Fibroblast of lung (primary cell): ENCODE measurements around the gene CCKAR. TPM values are rescaled to one million over a fixed set of nuclear protein-coding genes. Genes with fewer than 3 reads are reported as not detected.

Experiments
- DNase-seq, 2 donors: peaks; one replicate each; pipeline versions ENCODE4 v3.0.0 to v3.0.0-alpha.2; 2010; ENCODE audit warnings: low read depth in 2 of 2
- H2AFZ ChIP-seq: 2 replicates; pipeline ENCODE4 v1.5.1; 2012; ENCODE audit warnings: low read length, control low read depth, inconsistent platforms
- H3K27ac ChIP-seq: 2 replicates; pipeline ENCODE4 v1.5.1; 2011; ENCODE audit warnings: low read length, control low read depth; ENCODE audit not compliant: insufficient read depth
- H3K27me3 ChIP-seq: 2 replicates; pipeline ENCODE4 v1.5.1; 2011; ENCODE audit warnings: mild to moderate bottlenecking, low read length; ENCODE audit not compliant: control insufficient read depth, insufficient read depth
- H3K36me3 ChIP-seq: 2 replicates; pipeline ENCODE4 v1.5.1; 2011; ENCODE audit warnings: low read length; ENCODE audit not compliant: control insufficient read depth, insufficient read depth
- H3K4me1 ChIP-seq: 2 replicates; pipeline ENCODE4 v1.5.1; 2011; ENCODE audit warnings: low read length; ENCODE audit not compliant: control insufficient read depth, insufficient read depth; ENCODE audit errors: extremely low read depth
- H3K4me2 ChIP-seq: 2 replicates; pipeline ENCODE4 v1.5.1; 2011; ENCODE audit warnings: low read length, control low read depth; ENCODE audit not compliant: insufficient read depth; ENCODE audit errors: extremely low read depth
- H3K4me3 ChIP-seq, 4 experiments: fragments of 200-600 bp in 1 of 4; sonication (generic) in 1 of 4; replicated peaks in 1 of 4; 2 replicates each; pipeline ENCODE4 v1.5.1; 2011 to 2016; ENCODE audit warnings: low read length in 4 of 4, low read depth in 3 of 4, mild to moderate bottlenecking in 3 of 4, control low read depth in 2 of 4, inconsistent platforms in 1 of 4, mixed read lengths in 1 of 4; ENCODE audit not compliant: insufficient read depth in 1 of 4; ENCODE audit errors: control extremely low read depth in 1 of 4
- H3K79me2 ChIP-seq: 2 replicates; pipeline ENCODE4 v1.5.1; 2012; ENCODE audit warnings: mild to moderate bottlenecking, low read length, inconsistent platforms; ENCODE audit not compliant: control insufficient read depth, insufficient read depth
- H3K9ac ChIP-seq: 2 replicates; pipeline ENCODE4 v1.5.1; 2011; ENCODE audit warnings: mild to moderate bottlenecking, low read length, control low read depth; ENCODE audit not compliant: insufficient read depth
- H3K9me3 ChIP-seq: 2 replicates; pipeline ENCODE4 v1.5.1; 2012; ENCODE audit warnings: low read depth, low read length; ENCODE audit not compliant: control insufficient read depth, insufficient read depth
- H4K20me1 ChIP-seq: 2 replicates; pipeline ENCODE4 v1.5.1; 2011; ENCODE audit warnings: low read length; ENCODE audit not compliant: control insufficient read depth, insufficient read depth; ENCODE audit errors: extremely low read depth
- CTCF ChIP-seq, 2 donors: IDR thresholded peaks in 1 of 2; conservative IDR thresholded peaks in 1 of 2; 1 replicate in 1 of 2; 2 replicates in 1 of 2; pipeline ENCODE4 v1.5.1; 2011 to 2012; ENCODE audit warnings: low read length in 2 of 2, control low read depth in 1 of 2, inconsistent platforms in 1 of 2, low read depth in 1 of 2, mild to moderate bottlenecking in 1 of 2
- EZH2 ChIP-seq: IDR thresholded peaks from 2 replicates; pipeline ENCODE4 v1.5.1; 2012; ENCODE audit warnings: low read length, control low read depth, mild to moderate bottlenecking; ENCODE audit errors: missing control alignments
- polyA plus RNA-seq, 2 donors: library from polyadenylated mRNA; depleted of rRNA in 1 of 2; stranded (reverse) in 1 of 2; unstranded in 1 of 2; fragments of >200 nt; gene quantifications; 2 replicates each; pipeline ENCODE4 v1.2.1, GENCODE V29; 2011 to 2012; ENCODE audit warnings: missing spikeins in 1 of 2
- total RNA-seq: library from RNA; depleted of rRNA; stranded (reverse); fragments of >200 nt; gene quantifications from 2 replicates; pipeline ENCODE4 v1.2.1, GENCODE V29; 2014

CCKAR gene
- total and polyA plus RNA-seq, 2 donors (not counting 1 experiment from before 2014, with no cell fraction given), result 0.59 to 0.83 TPM

- Histone ChIP-seq H3K4me1 (no peaks in the 10 kb centered on the region), H3K9me3 (no peaks in the 10 kb centered on the region), H4K20me1 (no peaks in the 10 kb centered on the region), H3K36me3 (no peaks in the 10 kb centered on the region), H3K4me3 (no peak overlapping the region), H3K27ac (no peak overlapping the region), H3K4me2 (no peak overlapping the region), H2AFZ (no peak overlapping the region), H3K27me3 (no peaks in the 10 kb centered on the region), H3K79me2 (no peaks in the 10 kb centered on the region), H3K9ac (no peak overlapping the region)
- TF ChIP-seq CTCF (conservative IDR thresholded peaks at IDR 0.05 in 1 of 2, IDR thresholded peaks at IDR 0.05 in 1 of 2; ENCODE audit: low read depth in 1 of 2, low read length in 2 of 2), result no peak
- no peak for TF ChIP-seq EZH2
- no peak for DNase-seq
These were observed 13.7 kb downstream of the CCKAR start for GRCh38 chr4:26476545-26476944.

GRCh38 chr4:26475716-26476115 lies 14.6 kb downstream of the CCKAR start:
- TF ChIP-seq EZH2 (no peak), CTCF (conservative IDR thresholded peaks at IDR 0.05 in 1 of 2, IDR thresholded peaks at IDR 0.05 in 1 of 2; ENCODE audit: low read depth in 1 of 2, low read length in 2 of 2) (no peak)

GRCh38 chr4:26474551-26474950 lies 15.7 kb downstream of the CCKAR start:
- H3K79me2 ChIP-seq, result no peaks in the 10 kb centered on the region
- H4K20me1 ChIP-seq, result no peaks in the 10 kb centered on the region
- H2AFZ ChIP-seq, result no peak overlapping the region
- H3K27ac ChIP-seq, result no peak overlapping the region
- H3K4me2 ChIP-seq, result no peak overlapping the region
- H3K4me3 ChIP-seq, result no peak overlapping the region
- no peak for DNase-seq
- no peaks in the 10 kb centered on the region for H3K9me3 ChIP-seq
- H3K9ac ChIP-seq, result no peak overlapping the region
- no peaks in the 10 kb centered on the region for H3K36me3 ChIP-seq
- H3K4me1 ChIP-seq, result no peaks in the 10 kb centered on the region
- no peaks in the 10 kb centered on the region for H3K27me3 ChIP-seq
- no peak for TF ChIP-seq CTCF (conservative IDR thresholded peaks at IDR 0.05 in 1 of 2, IDR thresholded peaks at IDR 0.05 in 1 of 2; ENCODE audit: low read depth in 1 of 2, low read length in 2 of 2)

More at GRCh38 chr4:26475716-26476115, 14.6 kb downstream of the CCKAR start:
- Histone ChIP-seq H3K4me2 (no peak overlapping the region), H3K27me3 (no peaks in the 10 kb centered on the region), H3K27ac (no peak overlapping the region), H3K4me1 (no peaks in the 10 kb centered on the region), H3K4me3 (no peak overlapping the region), H2AFZ (no peak overlapping the region), H3K79me2 (no peaks in the 10 kb centered on the region), H3K9ac (no peak overlapping the region), H3K9me3 (no peaks in the 10 kb centered on the region), H4K20me1 (no peaks in the 10 kb centered on the region), H3K36me3 (no peaks in the 10 kb centered on the region)
- DNase-seq, result no peak
